Skin epidermis (tissue), 12 donors: Measurements from ENCODE around the gene BORA.
"Not testable (repeated sequence)": the region's sequence is repeated elsewhere in the genome, so short reads cannot be mapped to it uniquely, and the experiment has no call there.

Experiments used
- H3K27ac ChIP-seq, 21 experiments: fragments of 200-600 bp; sonication (generic) in 11 of 21; one replicate each; pipeline ENCODE4 v1.5.0; 2020; ENCODE audit warnings: mild to moderate bottlenecking in 3 of 21, inconsistent platforms in 2 of 21, moderate library complexity in 2 of 21
- H3K4me3 ChIP-seq, 7 experiments: fragments of 200-600 bp; sonication (generic) in 2 of 7; one replicate each; pipeline ENCODE4 v1.5.0; 2020; ENCODE audit warnings: inconsistent platforms in 2 of 7, mild to moderate bottlenecking in 2 of 7, moderate library complexity in 1 of 7

The BORA gene

DNA sequence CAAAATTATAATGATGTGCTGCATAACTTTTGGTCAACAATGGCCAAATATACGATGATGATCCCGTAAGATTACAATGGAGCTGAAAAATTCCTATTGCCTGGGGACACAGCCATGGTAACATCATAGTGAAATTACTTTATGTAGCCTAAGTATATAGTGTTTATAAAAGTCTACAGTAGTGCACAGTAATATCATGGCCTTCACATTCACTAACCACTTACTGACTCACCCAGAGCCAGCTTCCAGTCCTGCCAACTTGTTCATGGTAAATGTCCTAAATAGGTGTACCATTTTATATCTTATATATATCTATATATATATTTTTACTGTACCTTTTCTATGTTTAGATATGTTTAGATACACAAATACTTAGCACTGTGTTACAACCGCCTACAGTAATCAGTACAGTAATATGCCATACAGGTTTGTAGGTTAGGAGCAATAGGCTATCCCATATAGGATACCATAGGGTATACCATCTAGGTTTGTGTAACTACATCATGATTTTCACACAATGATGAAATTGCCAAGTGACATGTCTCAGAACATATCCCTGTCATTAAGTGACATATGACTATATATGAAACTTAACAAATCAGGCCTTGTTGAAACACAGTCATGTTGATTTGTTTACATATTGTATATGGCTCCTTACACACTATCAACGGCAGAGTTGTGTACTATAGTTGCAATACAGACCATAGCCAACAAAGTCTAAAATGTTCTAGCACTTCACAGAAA, 30.2 kb downstream of the BORA start:
- Histone ChIP-seq H3K4me3 (no peak overlapping the region), H3K27ac (no peak overlapping the region)

DNA sequence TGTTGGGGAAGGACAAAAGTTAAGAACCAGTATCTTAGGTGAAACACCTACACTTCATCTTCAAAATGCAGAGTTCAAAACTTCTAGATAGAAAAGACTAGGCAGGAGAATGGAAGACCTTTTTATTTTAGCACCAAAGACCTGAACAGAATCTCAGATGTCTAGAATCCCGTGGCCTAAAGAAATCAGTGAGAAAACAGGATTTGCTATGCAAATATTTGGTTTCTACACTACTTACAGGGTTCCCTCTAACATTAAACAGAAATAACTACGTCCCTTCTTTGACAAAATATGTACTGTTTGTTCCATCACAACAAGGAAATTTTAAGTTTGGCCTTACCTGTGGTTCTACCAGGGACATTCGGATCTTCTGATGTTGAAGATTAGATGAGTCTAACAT, 32.5 kb downstream of the BORA start:
- H3K4me3 ChIP-seq, result no peak overlapping the region
- no peak overlapping the region for H3K27ac ChIP-seq

DNA sequence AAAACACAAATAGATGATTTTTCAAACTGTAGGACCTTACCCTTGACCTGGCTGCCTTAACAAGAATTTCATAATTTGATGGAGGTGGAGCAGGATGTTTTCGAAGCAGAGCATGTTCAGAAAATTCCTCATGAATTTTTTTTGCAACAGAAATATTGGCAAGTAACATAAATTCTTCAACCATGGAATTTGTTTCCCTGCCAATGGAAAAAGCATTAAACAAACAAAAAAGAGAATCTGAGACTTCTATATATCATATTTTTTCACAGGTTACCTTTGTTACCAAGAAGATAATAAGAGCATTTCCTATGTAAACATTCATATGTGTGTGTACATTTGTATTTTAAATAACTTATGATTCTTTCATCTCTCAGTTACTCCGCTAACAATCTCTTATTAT, 35.7 kb downstream of the BORA start:
- Histone ChIP-seq H3K4me3 (no peak overlapping the region), H3K27ac (no peak overlapping the region)

DNA sequence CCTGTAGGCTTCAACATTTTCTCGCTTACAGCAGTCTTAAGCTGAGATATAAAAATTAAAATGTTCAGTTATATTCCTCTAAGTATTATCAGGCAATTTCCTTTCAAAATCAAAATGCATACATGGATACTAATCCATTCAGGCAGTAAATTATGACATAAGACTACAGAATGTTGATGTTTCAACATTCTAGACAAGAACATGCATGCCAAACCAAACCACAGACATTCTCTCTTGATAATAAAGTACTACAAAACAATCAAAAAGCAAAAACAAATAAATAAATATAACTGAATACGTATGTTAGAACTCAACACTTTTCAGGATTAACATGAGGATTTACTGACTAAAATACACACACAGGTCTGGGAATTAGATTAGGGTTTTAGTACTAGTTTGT, 46.3 kb downstream of the BORA start:
- H3K4me3 ChIP-seq, result no peak overlapping the region
- no peak overlapping the region for H3K27ac ChIP-seq

DNA sequence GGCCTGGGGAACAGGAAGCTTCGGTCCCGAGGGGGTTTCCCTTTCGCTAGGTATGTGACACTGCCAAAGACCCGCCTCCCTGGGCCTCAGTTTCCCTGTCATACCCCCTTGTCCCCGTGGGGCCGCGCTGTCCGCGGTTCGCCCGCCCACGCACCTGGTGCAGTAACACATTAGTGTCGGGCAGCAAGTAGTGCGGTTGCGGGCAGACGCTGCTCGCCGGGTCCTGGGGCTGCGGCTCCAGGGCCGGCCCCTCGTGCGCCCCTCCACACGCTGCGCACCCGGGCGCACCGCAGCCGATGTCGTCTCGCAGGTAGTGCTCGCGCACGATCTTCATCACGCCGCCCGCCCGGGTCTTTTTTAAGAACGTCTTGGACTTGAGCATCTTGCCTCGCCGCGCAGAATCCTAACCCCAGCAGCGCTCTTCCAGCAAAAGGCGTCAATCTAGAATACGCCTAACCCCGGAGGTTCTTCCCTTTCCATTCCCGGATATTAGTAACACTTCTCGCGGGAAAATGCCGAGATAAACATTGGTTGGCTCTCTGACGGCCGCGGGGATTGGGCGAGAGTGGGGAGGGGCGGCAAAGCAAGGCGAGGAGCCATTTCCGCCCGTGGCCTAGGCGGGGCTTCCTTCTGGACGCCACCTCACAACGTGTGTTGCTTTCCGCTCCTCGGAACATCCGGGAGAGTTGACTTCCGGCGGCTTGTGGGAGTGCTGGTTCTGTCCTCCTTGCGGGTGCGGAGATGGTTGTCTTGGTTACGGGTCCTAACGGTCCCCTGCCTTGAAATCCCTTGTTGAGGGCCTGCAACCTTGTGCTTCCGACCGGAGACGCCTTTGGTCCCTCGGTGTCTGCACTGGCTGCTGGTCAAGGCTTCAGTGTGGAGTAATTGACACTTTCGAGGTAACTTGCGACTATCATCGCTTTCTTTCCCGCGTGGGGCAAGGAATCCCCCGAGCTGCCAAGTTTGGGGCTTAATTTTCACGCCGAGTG, 54.0 kb downstream of the BORA start, which contains the start of the genes DIS3 and PIBF1:
TSS of gene DIS3 (minus strand) at position 450 of the 989 bp plus-strand sequence. CDS start at position 382, 68 bp downstream.
TSS of gene PIBF1 (plus strand) at position 683 of the 989 bp plus-strand sequence. CDS start 1,337 bp downstream, outside the sequence.
- H3K4me3 ChIP-seq, result peak within 1 kb of the TSS; percentile 71 to 100 (median 94)
- H3K27ac ChIP-seq, result peak within 1 kb of the TSS; percentile 69 to 96 (median 90)

DNA sequence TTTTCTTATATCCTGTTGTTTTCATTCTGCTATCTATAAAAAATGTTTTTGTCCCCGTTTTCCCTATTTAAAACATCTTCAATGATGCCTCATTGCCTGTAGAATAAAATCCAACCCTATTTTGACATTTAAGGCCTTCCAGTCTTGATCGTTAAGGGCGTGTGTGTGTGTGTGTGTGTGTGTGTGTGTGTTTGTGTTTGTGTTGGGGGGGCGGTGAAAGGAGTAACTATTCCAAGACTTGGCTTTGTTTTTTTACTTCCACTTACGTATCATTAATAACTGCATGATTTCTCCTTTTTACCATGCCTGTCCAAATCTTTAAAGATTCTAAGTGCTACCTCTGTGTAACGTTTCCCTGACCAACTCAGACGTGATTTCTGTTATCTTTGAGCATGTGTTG, 55.0 kb downstream of the BORA start:
- Histone ChIP-seq H3K4me3 (peak overlapping the region; percentile 71 to 100 (median 94)), H3K27ac (peak overlapping the region in 15 of 21 experiments; percentile 25 to 93 (median 88))

DNA sequence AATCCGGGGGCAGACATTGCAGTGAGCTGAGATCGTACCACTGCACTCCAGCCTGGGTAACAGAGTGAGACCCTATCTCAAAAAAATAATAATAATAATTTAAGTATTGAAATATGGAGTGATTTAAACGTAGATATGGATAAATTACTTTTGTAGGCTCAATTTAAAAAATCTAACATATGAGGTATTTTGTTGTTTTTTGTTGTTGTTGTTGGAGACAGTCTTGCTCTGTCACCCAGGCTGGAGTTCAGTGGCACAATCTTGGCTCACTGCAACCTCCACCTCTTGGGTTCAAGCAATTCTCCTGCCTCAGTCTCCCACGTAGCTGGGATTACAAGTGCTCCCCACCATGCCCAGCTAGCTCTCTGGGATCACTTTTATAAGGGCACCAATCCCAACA, 57.0 kb downstream of the BORA start:
- H3K4me3 ChIP-seq, H3K27ac ChIP-seq: not testable (repeated sequence)

DNA sequence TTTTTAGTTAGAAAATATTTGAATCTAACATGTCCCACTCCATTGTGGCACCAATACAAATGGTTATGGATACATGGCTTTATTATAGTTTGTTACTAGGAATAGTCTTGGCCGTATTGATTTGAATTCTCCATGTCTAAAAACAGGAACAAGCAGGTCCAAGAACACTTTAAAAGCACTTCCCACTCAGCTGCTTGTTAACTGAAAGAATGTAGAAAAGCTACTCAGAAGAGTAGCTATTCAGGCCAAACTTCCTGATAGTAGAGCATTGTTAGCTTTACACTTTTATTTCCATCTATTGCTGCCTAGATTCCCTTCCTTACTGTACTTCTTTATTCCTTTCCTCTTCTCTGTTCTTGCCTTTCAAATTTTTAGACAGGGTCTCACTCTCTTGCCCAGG, 61.1 kb downstream of the BORA start:
- H3K27ac ChIP-seq, result no peak overlapping the region

DNA sequence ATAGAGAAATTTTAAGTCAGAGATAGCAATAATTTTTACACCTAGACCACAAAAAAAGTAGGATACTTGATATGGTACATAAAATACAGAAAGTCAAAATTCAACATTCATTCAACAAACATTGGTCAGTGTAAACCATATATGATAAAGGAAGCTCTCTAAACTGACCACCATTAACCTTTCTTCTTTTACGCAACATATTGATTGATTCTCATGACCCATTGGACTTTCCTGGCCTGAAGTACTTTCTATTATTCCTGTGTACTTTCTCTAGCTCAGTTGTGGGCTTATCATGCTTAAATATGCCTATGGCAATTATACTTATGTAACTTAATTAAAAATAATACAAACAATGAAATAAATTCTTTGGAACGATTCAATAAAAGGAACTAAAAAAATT, 64.9 kb downstream of the BORA start:
- Histone ChIP-seq H3K4me3 (no peak overlapping the region), H3K27ac (no peak overlapping the region)

More for the DNA sequence above, 61.1 kb downstream of the BORA start:
- H3K4me3 ChIP-seq, result no peak overlapping the region

DNA sequence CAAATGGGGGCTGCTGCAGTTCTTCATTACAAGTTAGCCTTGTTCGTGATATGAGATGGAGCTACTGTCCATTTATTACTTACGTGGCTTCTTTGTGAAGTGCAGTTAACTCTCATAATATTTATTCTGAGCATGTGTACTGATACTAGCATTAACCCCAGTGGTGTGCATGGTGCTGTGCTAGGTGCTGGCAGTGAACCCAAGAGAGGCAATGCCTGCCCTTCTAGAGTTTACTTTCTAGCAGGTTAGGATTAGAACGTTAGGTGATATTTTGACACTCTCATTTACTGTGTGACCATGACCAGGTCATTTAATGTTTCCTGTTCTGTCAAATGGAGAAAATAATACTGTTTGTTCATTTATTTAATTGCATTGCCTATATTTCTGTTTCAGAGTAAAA, 71.1 kb downstream of the BORA start:
- no peak overlapping the region for H3K27ac ChIP-seq
- H3K4me3 ChIP-seq, result no peak overlapping the region

DNA sequence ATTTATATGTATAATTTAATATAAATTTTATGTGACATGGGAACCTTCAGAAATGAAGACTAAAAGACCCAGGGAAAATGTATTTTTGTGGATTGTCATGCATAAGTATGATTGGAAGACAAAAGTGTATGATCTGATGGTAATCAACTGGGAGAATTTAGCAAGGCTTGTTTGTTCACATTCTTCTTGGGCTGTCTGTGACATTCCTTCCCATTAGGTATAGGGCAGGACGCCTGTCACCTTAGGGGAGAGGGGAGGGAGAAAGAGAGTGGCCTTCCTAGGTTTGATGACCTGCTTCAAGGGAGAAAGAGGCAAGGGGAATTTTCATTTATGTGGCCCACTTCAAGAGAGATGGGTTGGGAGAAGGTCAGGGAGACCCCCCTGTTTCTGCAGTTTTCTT, 76.6 kb downstream of the BORA start:
- no peak overlapping the region for H3K4me3 ChIP-seq

More for the DNA sequence above, 76.6 kb downstream of the BORA start:
- H3K27ac ChIP-seq, result no peak overlapping the region
